ENCODE results near the gene PHOSPHO1. TPM values are rescaled to one million over a fixed set of nuclear protein-coding genes. Genes with fewer than 3 reads are reported as not detected.
"Not testable (repeated sequence)": the region's sequence is repeated elsewhere in the genome, so short reads cannot be mapped to it uniquely, and the experiment has no call there.

Gene PHOSPHO1
- total RNA-seq, 1 donor from 2014 or later: not detected

DNA sequence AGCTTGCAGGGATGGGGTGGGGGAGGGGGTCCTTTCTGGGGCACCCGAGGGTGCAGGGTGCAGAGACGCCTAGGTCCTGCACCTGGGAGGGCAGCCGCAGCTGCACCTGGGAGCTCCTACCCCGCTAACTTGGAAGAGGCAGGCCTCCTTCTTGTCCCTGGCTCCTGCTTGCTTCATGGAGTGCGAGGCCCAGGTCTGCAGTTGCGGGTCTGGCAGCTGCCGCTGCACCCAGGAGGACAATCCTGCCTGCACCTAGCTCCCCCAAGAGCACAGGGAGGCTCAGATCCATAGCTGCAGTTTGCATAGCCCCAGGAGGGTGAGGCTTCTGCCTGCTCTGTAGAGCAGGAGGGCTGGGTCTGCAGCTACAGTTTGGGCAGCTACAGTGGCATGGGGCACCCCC is 46.8 kb downstream of the PHOSPHO1 start:
- TF ChIP-seq CTCF (conservative IDR thresholded peaks at IDR 0.05): no peak
- no peak for DNase-seq (ENCODE audit: low read depth, low spot score)
- Mint-ChIP-seq H3K36me3 (ENCODE audit: low read depth) (peaks cover 6% of the 10 kb centered on the region), H3K27ac (ENCODE audit: unreplicated experiment) (no peak overlapping the region), H3K4me1 (no peaks in the 10 kb centered on the region), H3K4me3 (no peak overlapping the region), H3K27me3 (ENCODE audit: low read depth) (peaks cover 9% of the 10 kb centered on the region), H3K9me3 (peaks cover 14% of the 10 kb centered on the region)

- TF ChIP-seq CTCF (conservative IDR thresholded peaks at IDR 0.05): no peak
- peaks cover 6% of the 10 kb centered on the region for H3K36me3 Mint-ChIP-seq (ENCODE audit: low read depth)
- no peak for DNase-seq (ENCODE audit: low read depth, low spot score)
- H3K27me3 Mint-ChIP-seq (ENCODE audit: low read depth): peaks cover 9% of the 10 kb centered on the region
- peaks cover 14% of the 10 kb centered on the region for H3K9me3 Mint-ChIP-seq
- H3K4me1 Mint-ChIP-seq: no peaks in the 10 kb centered on the region
- H3K27ac Mint-ChIP-seq (ENCODE audit: unreplicated experiment): no peak overlapping the region
- no peak overlapping the region for H3K4me3 Mint-ChIP-seq
Measured at GRCh38 chr17:49183341-49183740, 47.2 kb downstream of the PHOSPHO1 start.

DNA sequence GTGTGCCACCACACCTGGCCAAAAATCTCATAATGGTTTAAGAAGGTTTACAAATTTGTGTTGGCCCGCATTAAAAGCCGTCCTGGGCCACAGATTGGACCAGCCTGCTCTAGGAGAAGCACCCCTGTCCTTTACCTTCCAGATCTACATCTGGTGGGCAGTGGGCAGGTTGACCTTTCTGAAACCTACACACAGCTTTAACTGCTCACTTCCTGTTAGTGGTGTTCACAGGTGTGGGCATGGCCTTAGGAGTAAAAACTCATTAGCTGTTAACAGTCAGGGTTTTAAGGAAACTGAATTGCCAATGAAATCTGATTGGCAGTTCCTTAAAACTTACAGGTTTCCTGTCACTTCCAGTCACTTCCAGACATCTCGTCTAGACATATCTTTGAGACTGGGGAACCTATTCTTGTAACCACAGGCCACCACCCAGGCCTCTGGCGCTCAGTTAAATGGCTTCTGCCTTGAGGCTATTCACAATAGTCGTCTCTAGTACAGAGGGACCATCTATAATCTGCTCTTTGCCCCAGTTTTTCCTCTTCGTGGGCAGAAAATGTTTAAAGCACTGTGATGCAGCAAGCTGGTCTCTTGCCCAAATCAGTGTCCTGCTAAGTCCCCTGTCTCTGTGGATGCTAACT is 49.5 kb downstream of the PHOSPHO1 start:
- Mint-ChIP-seq H3K27ac (ENCODE audit: unreplicated experiment) (no peak overlapping the region), H3K36me3 (ENCODE audit: low read depth) (peaks cover 3% of the 10 kb centered on the region), H3K4me1 (no peaks in the 10 kb centered on the region), H3K27me3 (ENCODE audit: low read depth) (peaks cover 9% of the 10 kb centered on the region), H3K9me3 (peaks cover 13% of the 10 kb centered on the region), H3K4me3 (no peak overlapping the region)
- TF ChIP-seq CTCF (conservative IDR thresholded peaks at IDR 0.05): no peak
- DNase-seq (ENCODE audit: low read depth, low spot score): no peak

GRCh38 chr17:49180303-49180702 is 50.3 kb downstream of the PHOSPHO1 start:
- DNase-seq (ENCODE audit: low read depth, low spot score): peak; percentile 69
- Mint-ChIP-seq H3K4me3 (no peak overlapping the region), H3K9me3 (peaks cover 18% of the 10 kb centered on the region), H3K4me1 (no peaks in the 10 kb centered on the region), H3K27me3 (ENCODE audit: low read depth) (peaks cover 15% of the 10 kb centered on the region), H3K36me3 (ENCODE audit: low read depth) (peaks cover 9% of the 10 kb centered on the region), H3K27ac (ENCODE audit: unreplicated experiment) (no peak overlapping the region)
- TF ChIP-seq CTCF (conservative IDR thresholded peaks at IDR 0.05): peak; percentile 70

GRCh38 chr17:49175978-49176377 is 54.6 kb downstream of the PHOSPHO1 start:
- H3K4me1 Mint-ChIP-seq; DNase-seq (ENCODE audit: low read depth, low spot score); H3K4me3 Mint-ChIP-seq; H3K27ac Mint-ChIP-seq (ENCODE audit: unreplicated experiment): not testable (repeated sequence)
- Mint-ChIP-seq H3K27me3 (ENCODE audit: low read depth) (peaks cover 47% of the 10 kb centered on the region), H3K9me3 (peaks cover 17% of the 10 kb centered on the region), H3K36me3 (ENCODE audit: low read depth) (peaks cover 11% of the 10 kb centered on the region)

Other genes starting within 250 kb of the PHOSPHO1 start
- gene IGF2BP1, start 233.4 kb downstream of the PHOSPHO1 start, total RNA-seq: 536 and 543 TPM in 2 replicates
- 0.02 TPM in 1 of 2 replicates, not detected in the other for gene B4GALNT2, start 98.0 kb downstream of the PHOSPHO1 start, total RNA-seq
- not detected in 2 replicates for gene GNGT2, start 20.2 kb downstream of the PHOSPHO1 start, total RNA-seq
- gene ABI3, start 20.1 kb downstream of the PHOSPHO1 start, total RNA-seq: 0.64 and 1.0 TPM in 2 replicates
- 42.1 and 44.1 TPM in 2 replicates for gene ZNF652, start 131.5 kb upstream of the PHOSPHO1 start, total RNA-seq
- 248 and 256 TPM in 2 replicates for gene PHB1, start 184.1 kb upstream of the PHOSPHO1 start, total RNA-seq

Measured in neural crest cell (in vitro differentiated cells).